NCI-H748 (cell line): ENCODE measurements around the gene MCTP2.

Experiments
- DNase-seq: peaks from one replicate; lab custom pipeline; 2025; ENCODE audit not compliant: unreplicated experiment; lab: John Stamatoyannopoulos, UW

Gene MCTP2

DNA sequence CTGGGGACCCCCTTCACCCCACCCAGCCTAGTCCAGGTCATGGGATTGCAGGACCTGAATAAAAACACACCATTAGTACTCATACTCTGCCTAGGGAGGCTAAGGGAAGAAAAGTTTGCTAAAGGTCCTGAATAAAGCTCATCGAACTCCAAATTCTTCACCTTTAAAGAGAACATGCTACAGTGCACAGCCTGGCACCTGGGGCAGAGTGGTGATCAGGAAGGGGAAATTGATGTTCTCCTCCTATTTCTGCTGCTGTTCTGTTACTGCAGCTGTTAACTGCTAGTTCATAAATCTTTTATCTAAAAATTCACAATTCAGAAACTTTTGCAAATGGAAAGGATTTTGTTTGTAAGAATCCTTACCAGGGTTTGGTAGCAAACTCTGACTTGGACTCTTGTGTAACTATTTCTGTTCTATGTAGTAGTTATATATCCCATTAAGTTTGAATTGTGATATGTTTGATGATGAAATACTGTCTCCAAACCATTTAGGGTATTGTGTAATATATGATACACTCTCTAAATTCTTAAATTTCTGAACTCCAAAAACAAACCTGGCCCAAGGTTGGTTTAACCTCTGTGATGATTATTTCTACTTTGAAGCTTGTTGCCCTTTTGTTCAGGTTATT is 27.9 kb downstream of the MCTP2 start:
- no peak for DNase-seq

DNA sequence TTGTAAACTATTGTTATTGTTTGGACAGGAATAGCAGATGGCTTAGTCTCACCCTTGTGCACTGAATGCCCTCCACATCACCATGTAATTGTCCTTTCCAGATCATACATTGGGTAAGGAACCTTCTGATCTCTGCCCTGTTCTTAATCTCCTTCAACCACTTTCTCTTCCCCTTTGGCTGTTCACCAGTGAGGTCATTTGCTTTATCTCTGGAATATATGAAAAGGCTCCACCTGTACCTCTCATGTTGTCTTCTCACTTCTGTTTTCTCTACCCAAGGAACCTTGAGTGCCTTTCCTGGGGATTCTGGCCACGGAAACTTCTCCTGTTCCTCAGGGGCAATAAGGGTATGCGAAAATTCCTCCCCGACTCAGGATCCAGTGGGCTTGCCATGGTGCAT is 28.5 kb downstream of the MCTP2 start:
- no peak for DNase-seq

DNA sequence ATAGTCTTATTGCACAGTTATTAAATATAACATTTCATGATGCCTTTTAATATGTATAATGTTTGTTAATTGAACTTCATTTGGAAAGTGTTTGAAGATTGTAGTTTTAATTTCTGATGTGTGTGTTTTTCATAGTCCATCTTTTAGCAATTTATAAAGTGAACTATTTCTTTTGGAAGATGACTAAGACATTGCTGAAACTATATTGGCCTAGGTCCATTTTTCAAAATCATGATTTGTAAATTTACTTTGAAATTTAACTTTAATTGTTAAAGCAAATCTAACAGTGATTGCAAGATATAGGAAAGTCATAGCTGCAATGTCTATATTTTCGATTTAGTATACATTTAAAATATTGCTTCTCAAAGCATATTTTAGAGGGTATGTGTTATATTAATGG is 30.8 kb downstream of the MCTP2 start:
- DNase-seq: no peak

DNA sequence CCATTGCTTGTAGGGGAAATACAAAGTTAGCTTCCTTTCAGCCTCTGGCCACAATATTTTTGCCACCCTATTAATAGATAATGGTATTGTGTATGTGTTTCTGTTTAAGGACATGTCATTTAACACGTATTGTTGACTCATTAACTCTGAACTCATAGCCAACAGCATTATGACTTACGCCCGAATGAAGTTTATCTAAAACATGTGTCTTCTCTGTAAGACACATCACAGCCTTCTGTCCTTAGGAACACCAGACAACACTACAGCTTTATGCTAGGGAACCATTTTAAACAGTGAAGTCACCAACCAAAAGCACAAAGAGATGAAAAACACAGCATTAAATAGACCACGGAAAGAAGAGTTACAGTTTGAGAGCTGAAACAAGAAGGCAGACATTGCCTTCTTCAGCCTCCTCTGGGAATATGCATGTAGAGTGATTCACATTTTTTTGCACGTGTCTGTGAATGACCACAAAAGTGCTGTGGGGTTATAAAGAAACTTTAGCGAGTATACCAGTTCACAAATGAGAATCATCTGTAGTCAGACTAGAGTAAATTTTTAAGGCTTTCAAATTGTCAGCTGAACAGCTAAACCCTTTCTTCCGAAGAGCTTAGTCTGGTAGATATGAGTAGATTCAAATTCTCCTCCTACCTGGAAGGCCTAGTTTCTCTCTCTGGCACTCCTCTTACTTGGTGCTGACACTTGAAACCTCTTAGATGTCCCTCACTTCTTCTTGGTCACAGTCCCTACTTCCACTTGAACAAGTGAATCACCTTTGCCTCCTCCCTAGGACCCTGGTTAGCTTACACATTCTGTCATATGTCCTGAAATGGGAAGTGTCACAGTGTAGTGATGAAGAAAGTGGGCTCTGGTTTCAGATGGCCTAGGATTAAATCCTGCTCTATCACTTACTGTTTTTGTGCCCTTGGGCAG is 32.2 kb downstream of the MCTP2 start:
- DNase-seq: no peak

DNA sequence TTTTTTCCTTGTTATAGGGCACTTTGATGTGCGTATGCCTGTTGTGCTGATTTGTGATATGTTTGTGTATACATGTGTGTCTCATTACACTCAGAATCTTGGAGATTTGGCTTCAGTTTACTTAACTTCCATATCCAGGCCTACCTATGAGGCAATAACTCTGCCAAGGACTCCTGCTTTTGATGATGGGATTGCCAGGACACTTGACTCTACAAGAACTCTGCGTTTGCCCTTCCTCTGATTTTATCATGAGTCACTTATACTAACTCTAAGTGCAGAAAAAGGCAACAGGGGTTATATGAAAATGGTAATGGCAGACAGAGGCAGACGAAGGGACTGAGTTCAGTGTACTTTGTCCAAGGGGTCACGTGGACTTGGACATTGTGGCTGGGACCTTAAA is 33.6 kb downstream of the MCTP2 start:
- DNase-seq: no peak

DNA sequence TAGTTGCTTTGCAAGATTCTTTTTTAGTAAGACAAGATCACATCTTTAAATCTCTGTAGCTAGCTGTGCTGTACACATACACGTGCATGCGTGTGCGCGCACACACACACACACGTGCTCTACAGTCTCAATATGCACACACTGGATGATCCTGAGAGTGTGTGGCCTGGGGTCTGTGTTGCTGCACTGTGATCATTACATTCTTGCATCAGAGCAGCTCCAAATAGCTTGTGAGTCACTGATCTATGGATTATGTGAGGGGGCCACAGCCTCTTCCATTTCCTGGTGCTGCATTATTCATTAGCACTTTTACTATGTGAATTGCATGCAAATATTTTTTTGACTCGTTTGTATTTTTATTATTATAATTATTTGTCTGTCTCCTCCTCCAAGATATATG is 34.6 kb downstream of the MCTP2 start:
- DNase-seq: no peak

DNA sequence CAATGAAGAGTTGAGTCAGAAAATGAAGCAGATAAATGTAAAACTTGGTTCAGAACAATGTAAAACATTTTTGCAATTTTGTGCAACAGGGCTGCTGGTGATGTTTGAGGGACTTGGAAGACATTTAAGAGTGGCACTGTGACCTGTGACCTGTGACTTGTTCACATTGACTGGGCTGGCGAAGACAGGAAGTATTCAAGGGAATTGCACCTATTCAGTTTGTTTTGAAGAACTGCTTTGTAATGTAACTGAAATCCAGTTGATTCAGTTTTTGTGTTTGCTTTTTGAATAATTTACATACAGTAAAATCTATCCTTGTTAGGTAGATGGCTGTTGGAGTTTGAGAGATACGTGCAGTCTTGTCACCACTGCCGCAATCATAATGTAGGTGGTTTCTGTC is 35.4 kb downstream of the MCTP2 start:
- DNase-seq: no peak

DNA sequence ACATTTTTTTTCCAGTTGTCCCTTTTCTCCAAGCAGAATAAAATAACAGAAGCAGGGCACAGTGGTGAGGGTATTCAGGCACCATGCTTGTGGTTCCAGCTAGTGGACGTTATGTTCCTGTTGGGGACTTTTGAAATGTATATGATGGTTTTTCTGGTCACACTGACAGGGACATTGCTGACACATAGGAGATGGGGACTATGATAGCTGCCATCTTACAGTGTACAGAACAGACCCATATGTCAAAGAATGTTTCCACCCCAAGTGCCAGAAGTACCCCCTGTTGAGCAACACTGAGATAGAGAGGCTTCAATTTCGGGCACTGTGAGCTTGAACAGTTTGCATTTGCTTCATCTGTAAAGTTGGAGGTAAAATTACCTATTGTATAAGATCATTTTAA is 38.6 kb downstream of the MCTP2 start:
- no peak for DNase-seq

DNA sequence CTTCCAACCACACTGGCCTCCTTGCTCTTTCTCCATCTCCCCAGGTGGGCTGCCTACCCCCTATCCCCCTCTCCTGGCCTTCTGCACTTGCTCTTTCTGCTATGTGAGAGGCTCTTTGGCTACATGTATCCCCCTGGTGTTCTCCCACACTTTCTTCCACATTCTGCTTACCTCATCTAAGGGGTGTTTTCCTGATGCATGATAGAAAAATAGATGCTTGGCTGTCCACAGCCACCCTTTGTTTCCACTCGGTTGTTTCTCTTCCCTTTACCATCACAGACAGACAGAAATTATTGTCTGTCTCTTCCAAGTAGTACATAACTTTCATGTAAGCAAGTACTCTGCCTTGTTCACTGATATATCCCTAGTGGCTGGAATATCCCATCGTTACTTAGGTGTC is 39.2 kb downstream of the MCTP2 start:
- DNase-seq: no peak

DNA sequence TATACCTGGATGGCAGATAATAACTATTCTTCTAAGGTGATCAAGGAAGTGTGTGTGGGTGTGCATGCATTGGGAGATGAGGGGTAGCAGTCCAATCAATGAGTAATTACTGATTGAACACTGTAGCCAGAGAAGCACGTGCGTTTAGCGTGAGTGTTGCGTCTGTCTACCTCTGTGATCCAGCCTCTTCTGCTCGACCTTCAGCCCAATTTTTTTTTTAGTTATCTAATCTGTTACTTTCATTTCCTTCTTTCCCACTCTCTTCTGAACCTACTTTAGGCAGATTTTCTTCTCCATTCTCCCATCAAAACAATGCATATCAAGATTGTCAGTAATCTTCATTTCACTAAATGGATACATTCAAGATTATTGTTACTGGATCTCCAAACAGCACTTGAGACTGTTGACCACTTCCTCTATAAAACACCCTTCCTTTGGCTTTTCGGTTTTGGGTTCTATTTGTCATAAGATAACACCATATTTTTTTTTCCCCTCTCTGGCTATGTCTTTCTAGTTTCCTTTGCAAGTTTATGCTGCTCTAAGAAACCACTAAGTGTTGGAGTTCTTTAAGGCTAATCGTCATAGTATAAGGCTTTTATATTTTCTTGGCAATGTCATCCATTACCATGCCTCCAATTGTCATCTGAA is 41.0 kb downstream of the MCTP2 start:
- DNase-seq: no peak

DNA sequence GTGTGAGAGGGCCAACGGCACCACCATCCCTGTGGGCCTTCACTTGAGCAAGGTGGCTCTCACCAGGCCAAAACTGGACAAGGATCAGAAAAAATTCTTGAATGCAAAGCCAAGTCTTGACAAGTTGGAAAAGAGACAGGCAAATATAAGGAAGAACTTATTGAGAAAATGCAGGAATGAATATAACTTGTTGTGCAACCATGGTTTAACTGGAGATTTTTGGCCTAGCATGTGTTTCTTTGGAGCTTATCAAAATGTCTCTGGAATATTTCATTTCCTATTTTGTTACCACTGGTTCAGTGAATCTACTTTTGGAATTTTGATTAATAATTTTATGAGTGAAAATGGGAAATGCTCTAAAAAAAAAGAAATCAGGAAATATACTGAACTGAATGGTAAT is 42.5 kb downstream of the MCTP2 start:
- DNase-seq: no peak

DNA sequence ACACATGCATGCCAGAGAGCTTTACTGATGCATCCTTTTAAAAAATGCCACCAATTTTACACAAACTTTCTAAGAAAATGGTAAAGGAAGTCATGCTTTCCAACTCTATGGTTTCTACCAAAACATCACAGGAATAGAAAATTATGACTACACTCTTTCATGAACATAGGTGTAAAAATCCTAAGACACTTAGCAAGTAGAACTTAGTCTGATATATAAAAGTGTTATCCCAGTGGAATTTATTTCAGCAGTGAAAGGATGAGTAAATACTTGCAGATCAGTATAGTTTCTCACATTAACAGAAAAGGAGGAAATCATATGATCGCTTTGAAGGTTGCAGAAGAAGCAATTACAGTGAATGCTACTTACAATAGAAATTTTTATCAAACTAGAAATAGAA is 43.4 kb downstream of the MCTP2 start:
- no peak for DNase-seq

DNA sequence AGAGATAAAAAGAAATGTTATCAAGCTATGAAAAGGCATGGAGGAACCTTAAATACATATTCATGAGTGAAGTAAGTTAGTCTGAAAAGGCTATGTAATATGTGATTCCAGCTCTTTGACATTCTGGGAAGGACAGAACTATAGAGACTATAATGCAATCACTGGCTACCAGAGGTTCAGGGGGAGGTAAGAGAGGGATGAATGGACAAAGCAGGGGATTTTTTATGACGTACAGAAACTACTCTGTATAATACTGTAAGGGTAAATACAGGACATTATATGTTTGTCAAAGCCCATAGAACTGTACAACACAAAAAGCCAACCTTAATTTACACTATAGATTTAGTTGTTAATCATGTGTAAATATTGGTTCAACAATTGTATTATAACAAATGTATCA is 46.1 kb downstream of the MCTP2 start:
- DNase-seq: peak; percentile 22

DNA sequence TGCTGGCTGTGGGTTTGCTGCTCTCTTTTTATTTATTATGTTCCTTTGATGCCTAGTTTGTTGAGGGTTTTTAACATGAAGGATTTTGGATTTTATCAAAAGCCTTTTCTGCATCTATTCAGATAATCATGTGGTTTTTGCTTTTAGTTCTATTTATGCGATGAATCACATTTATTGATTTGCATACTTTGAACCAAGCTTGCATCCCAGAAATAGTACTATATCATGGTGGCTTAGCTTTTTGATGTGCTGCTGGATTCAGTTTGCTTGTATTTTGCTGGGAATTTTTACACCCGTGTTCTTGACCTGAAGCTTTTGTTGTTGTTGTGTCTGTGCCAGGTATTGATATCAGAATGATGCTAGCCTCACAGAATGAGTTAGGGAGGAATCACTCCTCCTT is 48.4 kb downstream of the MCTP2 start:
- no peak for DNase-seq

DNA sequence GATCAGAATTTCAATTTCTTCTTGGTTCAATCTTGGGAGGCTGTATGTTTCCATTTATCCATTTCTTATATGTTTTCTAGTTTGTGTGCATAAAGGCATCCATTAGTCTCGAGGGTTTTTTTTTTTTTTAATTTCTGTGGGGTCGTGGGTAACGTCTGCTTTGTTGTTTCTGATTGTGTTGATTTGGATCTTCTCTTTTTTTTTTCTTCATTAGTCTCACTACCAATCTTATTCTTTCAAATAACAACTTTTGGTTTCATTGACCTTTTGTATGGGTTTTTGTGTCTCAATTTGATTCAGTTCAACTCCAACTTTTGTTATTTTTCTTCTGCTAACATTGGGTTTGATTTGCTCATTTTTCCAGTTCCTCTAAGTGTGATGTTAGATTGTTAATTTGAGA is 48.9 kb downstream of the MCTP2 start:
- no peak for DNase-seq

DNA sequence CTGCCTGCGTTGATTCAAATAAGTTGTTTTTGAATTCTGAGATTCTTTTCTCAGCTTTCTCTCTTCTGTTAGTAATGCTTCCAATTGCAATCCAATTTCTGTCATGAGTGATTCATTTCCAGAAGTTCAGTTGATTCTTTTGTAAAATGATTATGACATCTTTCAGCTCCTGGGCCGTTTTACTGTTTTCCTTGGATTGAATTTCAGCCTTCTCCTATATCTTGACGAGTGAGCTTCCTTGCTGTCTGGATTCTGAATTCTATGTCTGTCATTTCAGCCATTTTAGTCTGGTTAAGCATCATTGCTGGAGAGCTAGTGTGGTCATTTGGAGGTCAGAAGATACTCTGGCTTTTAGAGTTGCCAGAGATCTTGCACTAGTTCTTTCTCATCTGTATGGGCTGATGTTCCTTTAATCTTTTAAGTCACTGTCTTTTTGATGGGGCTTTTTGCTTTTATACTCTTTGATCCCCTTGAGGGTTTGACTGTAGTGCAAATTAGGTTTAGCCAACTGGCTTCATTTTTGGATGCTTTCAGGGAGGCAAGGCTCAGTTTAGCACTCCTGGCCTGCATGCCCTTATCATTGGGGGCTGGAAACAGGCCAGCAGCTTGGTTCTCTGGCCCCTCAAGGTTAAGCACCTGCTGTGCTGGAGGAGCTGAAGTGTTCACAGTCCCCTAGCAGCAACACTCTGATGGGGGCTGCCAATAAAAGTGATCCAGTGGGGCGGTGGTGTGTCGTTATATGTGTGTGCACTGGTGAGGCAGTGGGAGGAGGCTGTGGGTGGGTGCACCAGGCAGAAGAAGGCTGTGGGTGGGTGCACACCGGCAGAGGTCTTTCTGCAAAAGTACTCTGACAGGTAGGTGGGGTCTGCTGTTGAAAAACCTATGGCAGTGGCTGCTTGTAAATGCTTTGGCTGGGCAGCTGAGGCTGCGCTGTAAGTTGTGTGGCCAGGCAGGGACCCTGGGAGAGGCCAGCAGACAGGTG is 51.2 kb downstream of the MCTP2 start:
- no peak for DNase-seq

DNA sequence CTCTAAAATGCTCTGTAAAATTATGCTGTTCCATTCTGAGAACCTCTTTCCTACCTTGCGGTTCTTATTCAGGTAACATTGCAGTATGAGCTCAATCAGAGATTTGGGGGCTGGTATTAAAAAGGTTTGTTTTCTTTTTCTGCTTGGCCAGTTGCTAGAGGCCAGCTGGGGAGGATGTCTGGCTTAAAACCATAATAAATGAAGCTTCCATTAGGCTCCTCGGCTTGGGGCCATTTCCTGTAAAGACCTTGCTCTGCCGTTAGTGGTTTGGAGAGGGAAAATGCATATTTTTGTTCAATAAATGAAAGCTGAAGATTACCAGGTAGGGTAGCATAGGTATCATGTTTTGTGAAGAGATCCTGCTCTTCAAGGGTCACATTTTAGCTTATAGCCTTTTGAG is 55.2 kb downstream of the MCTP2 start:
- DNase-seq: no peak

DNA sequence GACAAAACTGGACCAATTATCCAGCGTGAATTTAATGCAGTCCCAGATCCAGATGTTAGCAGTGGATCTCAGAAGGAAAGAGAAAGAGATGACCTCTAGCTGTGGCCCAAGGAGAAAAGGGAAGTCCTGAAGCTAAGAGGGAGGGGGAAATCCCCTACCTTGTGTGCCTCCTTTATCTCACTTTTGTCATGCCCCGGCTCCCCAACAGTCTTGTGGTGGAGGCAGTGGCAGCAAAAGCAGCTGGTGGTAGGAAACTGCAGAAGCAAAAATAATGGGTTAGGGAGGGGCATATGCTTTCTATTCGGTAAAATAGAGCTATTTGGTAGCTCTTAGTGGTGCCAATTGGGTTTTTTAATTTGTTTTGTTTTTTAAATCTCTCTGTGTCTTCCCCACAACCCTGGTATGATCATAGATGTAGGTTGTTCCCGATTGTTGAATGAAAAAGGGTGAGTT is 56.5 kb downstream of the MCTP2 start:
- no peak for DNase-seq

DNA sequence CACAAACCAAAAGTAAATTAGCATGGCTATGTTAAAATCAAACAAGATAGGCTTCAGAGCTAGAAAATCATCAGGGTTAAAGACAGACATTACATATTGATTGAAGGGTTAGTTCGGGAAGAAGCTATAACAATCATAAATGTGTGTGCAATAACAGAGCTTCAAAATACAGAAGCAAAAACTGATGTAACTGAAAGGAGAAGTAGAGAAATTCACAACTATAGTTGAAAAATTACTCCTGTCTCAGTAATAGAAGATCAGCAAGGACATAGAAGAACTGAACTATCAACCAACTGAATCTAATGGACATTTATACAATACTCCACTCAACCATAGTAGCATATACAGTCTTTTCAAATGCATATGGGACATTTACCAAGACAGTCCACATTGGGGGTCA is 59.4 kb downstream of the MCTP2 start:
- no peak for DNase-seq

DNA sequence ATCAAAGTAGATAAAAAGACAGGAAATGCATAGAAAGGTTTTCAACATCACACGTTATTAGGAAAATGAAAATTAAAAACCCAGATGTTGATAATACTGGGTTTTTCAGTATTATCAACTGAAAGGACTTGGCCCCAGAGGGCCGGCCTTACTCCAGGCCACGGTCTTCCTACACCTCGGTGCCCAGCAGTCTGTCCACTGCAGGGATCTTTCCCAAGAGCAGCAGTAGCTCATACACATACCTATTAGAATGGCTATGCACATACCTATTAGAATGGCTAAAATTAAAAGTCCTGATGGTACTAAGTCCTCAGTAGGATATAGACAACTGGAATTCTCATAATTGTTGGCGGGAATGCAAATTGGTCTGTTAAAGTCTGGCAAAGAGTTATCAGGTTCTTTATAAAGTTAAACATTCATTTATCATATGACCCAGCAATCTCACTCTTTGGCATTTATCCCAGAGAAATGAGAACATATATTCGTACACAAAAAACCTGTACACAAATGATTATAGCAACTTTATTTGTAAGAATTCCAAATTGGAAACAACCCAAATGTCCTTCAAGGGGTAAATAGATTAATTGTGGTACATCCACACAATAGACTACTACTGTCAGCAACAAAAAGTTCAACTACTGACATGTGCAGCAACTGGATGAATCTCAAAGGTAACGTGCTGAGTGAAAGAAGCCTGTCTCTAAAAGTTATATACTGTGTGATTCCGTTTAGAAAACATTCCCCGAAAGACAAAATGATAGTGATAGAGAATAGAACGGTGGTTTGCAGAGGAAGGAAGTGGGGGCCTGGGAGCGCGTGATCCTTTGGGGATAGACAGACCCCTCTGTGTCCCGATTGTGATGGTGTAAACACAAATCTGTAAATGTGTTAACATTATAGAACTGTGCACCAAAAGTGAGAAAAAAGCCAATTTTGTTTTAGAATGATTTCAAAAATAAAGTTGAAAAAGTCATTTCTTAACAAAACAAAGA is 62.3 kb downstream of the MCTP2 start:
- DNase-seq: no peak
